ENCODE measurements around the gene CDHR1.

- TF ChIP-seq CTCF (IDR thresholded peaks at IDR 0.05) (no peak), POLR2AphosphoS5 (IDR thresholded peaks at IDR 0.05) (no peak), POLR2A (IDR thresholded peaks at IDR 0.05) (no peak), EP300 (IDR thresholded peaks at IDR 0.05) (no peak)
These were observed 6.9 kb downstream of the CDHR1 start for GRCh38 chr10:84201244-84201606.
